B cell (primary cell): ENCODE data around the gene CHPT1.

Experiments
- CTCF ChIP-seq: fragments of 200-600 bp; IDR thresholded peaks from one replicate; pipeline ENCODE4 v1.8.0; 2022; ENCODE audit warnings: antibody characterized with exemption, mild to moderate bottlenecking
- EZH2 ChIP-seq: IDR thresholded peaks from 2 replicates; pipeline ENCODE4 v1.6.1; 2012; ENCODE audit warnings: borderline replicate concordance, low read depth, mild to moderate bottlenecking, moderate library complexity, low read length; ENCODE audit not compliant: insufficient read depth, poor library complexity, severe bottlenecking

GRCh38 chr12:101764051-101764792, 66.8 kb downstream of the CHPT1 start:
- TF ChIP-seq CTCF = no peak
- TF ChIP-seq EZH2 = no peak
